Spleen (tissue), 11 donors: ENCODE measurements around the gene RPRD1B. TPM values are rescaled to one million over a fixed set of nuclear protein-coding genes. Genes with fewer than 3 reads are reported as not detected.

Experiments
- DNase-seq: peaks from one replicate; pipeline ENCODE4 v3.0.0-alpha.2; 2020
- H3K27ac ChIP-seq, 8 donors: fragments of 200-600 bp; sonication (generic) in 7 of 8; 1 replicate in 4 of 8; 2 replicates in 4 of 8; pipeline versions ENCODE4 v1.5.0 to v1.8.0; 2016 to 2021; ENCODE audit warnings: inconsistent platforms in 4 of 8, mild to moderate bottlenecking in 4 of 8, moderate library complexity in 1 of 8
- H3K27me3 ChIP-seq, 7 donors: fragments of 200-600 bp; sonication (generic) in 6 of 7; replicated peaks in 1 of 7; 1 replicate in 4 of 7; 2 replicates in 3 of 7; pipeline versions ENCODE4 v1.5.0 to v1.8.0; 2016 to 2021; ENCODE audit warnings: inconsistent platforms in 3 of 7, mild to moderate bottlenecking in 1 of 7
- H3K36me3 ChIP-seq, 6 donors: fragments of 200-600 bp; sonication (generic) in 5 of 6; 1 replicate in 4 of 6; 2 replicates in 2 of 6; pipeline versions ENCODE4 v1.5.0 to v1.8.0; 2016 to 2021; ENCODE audit warnings: inconsistent platforms in 2 of 6
- H3K4me1 ChIP-seq, 6 donors: fragments of 200-600 bp; sonication (generic) in 5 of 6; 1 replicate in 3 of 6; 2 replicates in 3 of 6; pipeline versions ENCODE4 v1.5.0 to v1.8.0; 2016 to 2021; ENCODE audit warnings: inconsistent platforms in 3 of 6
- H3K4me3 ChIP-seq, 8 donors: fragments of 200-600 bp; sonication (generic) in 7 of 8; 1 replicate in 4 of 8; 2 replicates in 4 of 8; pipeline versions ENCODE4 v1.5.0 to v1.8.0; 2016 to 2021; ENCODE audit warnings: inconsistent platforms in 4 of 8, mild to moderate bottlenecking in 4 of 8, moderate library complexity in 2 of 8
- H3K9me3 ChIP-seq, 8 donors: fragments of 200-600 bp; sonication (generic) in 7 of 8; 1 replicate in 4 of 8; 2 replicates in 4 of 8; pipeline versions ENCODE4 v1.5.0 to v1.8.0; 2016 to 2021; ENCODE audit warnings: inconsistent platforms in 4 of 8
- POLR2A ChIP-seq, 3 donors: fragments of 450-650 bp; IDR thresholded peaks; one replicate each; pipeline ENCODE4 v1.5.1; 2017; ENCODE audit warnings: antibody characterized with exemption in 3 of 3, mild to moderate bottlenecking in 1 of 3
- POLR2AphosphoS5 ChIP-seq, 3 donors: sonication (generic); formaldehyde crosslinking; IDR thresholded peaks; one replicate each; pipeline ENCODE4 v1.5.1; 2017; ENCODE audit warnings: antibody characterized with exemption in 3 of 3
- WGBS, 5 donors: extraction: QIAGEN DNeasy Blood & Tissue Kit in 3 of 5; methylation state at CpG; one replicate each; pipeline versions ENCODE4 v1.1.5 to v1.1.7; 2013 to 2018; 5-methylcytosine and 5-hydroxymethylcytosine counted together
- intact Hi-C: fragments of 100-400 bp; cut with DNase I; formaldehyde crosslinking; loops from one replicate; pipeline ENCODE4 v1.15.0; 2023; ENCODE audit warnings: low total_unique reads
- polyA plus RNA-seq, 3 donors: library from polyadenylated mRNA; stranded (reverse); fragments of 200-250 nt; gene quantifications; one replicate each; pipeline ENCODE4 v1.2.1, GENCODE V29; 2013
- total RNA-seq, 7 donors: library from RNA; depleted of rRNA in 3 of 7; stranded (reverse); fragments of >200 nt in 3 of 7; fragmentation: NEBNext Ultra II Directional in 4 of 7; extraction: Animal tissue kit (Norgen Biotek cat#: 25700) in 4 of 7; gene quantifications; one replicate each; pipeline versions ENCODE4 v1.1.0 to v1.2.1, GENCODE V29; 2016 to 2021
- TF ChIP-seq, protein P1 (sequence below), 11 experiments: fragments of 200-600 bp in 7 of 11; fragments of 450-650 bp in 4 of 11; sonication (generic) in 4 of 11; IDR thresholded peaks in 8 of 11; conservative IDR thresholded peaks in 3 of 11; 1 replicate in 7 of 11; 2 replicates in 4 of 11; pipeline versions ENCODE4 v1.4.0 to v1.8.0; 2016 to 2021; ENCODE audit warnings: antibody characterized with exemption in 11 of 11, inconsistent platforms in 4 of 11, mild to moderate bottlenecking in 1 of 11
- donor health status: healthy with polysubstance abuse.
- donor health status: DM: no; HTN: no; CAD: no; lungs with moderate emphysema.
- donor health status: DM: no; HTN: no; CAD: no.
- donor health status: Bipolar disorder and iron deficiency.
- donor health status: healthy.
- donor health status: DM: no; HTN: no; CAD: no.
- donor health status: DM: yes; HTN: yes; CAD: no.

RPRD1B gene
- total and polyA plus RNA-seq, 10 donors = 7.1 to 42.0 (median 31.2) TPM

DNA sequence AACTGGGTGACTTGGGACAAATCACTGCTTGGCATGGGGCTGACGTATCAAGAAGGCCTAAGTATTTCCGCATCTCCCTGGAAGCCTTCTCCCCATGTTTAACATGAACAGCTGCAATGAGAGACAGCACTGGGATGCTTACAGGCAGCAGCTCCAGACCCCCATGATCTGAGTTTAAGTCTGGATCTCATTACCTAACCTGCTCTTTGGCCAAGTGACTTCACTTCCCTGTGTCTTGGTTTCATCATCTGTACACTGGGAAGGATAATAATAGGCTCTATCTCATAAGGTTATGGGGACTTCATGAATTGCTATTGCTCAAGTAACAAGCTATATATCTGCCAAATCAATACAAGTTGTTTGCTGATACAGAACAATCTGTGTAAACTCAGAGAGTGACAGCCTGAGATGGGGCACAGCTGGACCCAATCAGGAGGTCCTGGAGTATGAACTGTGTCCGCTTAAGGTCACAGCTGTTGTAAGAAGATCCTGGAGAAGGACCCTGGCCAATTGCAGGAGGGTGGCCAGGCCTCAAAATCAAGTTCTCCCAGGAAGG is 75.5 kb downstream of the RPRD1B start:
- H3K4me3 ChIP-seq = no peak overlapping the region
- no peaks in the 10 kb centered on the region for H3K36me3 ChIP-seq
- no peaks in the 10 kb centered on the region for H3K27me3 ChIP-seq
- no peaks in the 10 kb centered on the region for H3K9me3 ChIP-seq
- peak overlapping the region in 7 of 8 donors; percentile 9 to 69 (median 65) for H3K27ac ChIP-seq
- 76 to 100% (median 89%) methylated on average over 3 of the region's 3 CpGs for WGBS, 5 donors
- H3K4me1 ChIP-seq = peaks cover 0 to 33% (median 9%) of the 10 kb centered on the region in 6 donors
- no peak for DNase-seq
- TF ChIP-seq POLR2A (IDR thresholded peaks at IDR 0.05) (no peak), POLR2AphosphoS5 (IDR thresholded peaks at IDR 0.05) (peak in 2 of 3 donors; percentile 35 to 77)
- TF ChIP-seq, protein P1, sequence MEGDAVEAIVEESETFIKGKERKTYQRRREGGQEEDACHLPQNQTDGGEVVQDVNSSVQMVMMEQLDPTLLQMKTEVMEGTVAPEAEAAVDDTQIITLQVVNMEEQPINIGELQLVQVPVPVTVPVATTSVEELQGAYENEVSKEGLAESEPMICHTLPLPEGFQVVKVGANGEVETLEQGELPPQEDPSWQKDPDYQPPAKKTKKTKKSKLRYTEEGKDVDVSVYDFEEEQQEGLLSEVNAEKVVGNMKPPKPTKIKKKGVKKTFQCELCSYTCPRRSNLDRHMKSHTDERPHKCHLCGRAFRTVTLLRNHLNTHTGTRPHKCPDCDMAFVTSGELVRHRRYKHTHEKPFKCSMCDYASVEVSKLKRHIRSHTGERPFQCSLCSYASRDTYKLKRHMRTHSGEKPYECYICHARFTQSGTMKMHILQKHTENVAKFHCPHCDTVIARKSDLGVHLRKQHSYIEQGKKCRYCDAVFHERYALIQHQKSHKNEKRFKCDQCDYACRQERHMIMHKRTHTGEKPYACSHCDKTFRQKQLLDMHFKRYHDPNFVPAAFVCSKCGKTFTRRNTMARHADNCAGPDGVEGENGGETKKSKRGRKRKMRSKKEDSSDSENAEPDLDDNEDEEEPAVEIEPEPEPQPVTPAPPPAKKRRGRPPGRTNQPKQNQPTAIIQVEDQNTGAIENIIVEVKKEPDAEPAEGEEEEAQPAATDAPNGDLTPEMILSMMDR (IDR thresholded peaks at IDR 0.05 in 8 of 11, conservative IDR thresholded peaks at IDR 0.05 in 3 of 11) = no peak
- intact Hi-C loops = no loop called here

DNA sequence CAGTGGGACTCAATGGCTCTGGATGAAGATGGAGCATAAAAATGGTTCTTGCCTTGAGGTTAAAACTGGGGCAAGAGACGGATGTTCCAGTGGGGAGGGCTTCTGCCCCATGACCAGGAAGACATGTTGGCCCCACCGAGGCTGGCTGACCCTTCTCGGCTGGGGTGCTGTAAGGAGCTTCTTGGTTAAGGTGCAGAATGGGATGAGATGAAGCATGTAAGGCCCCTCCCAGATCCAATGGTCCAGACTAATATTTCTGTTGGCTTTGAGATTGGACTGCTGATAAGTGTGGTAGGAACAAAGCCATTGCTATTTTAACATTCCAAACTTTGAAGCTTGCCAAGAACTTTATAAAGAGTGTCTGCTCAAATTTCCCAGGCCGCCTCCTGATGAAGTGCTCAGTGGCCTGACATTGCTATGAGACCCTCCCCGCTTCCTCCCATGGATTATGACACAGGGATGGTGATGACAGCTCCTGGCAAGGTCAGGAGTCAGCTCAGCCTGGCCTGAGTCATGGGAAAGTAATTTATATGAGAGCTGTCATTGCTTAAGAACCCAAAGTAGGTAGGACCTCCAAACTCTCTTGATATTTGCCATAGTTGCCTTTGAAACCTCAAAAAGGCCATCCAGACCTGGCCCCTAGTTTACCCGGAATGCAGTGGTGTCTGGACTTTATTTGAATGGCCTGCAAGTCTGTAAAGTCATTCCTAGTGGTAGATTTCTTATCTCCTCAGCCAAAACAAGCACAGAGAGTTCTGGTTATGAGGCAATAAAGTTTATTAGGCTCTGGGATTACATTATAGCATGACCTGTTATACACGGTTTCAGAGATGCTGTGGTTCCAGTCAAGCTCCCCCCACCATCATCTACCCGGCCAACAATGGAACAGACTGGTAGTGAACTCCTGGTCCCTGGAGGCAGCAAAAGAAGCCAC is 76.3 kb downstream of the RPRD1B start:
- no peak overlapping the region for H3K4me3 ChIP-seq
- H3K36me3 ChIP-seq = no peaks in the 10 kb centered on the region
- peak overlapping the region in 7 of 8 donors; percentile 5 to 71 (median 53) for H3K27ac ChIP-seq
- intact Hi-C loops = no loop called here
- H3K27me3 ChIP-seq = no peaks in the 10 kb centered on the region
- TF ChIP-seq POLR2AphosphoS5 (IDR thresholded peaks at IDR 0.05) (peak in 1 of 3 donors; percentile 48), POLR2A (IDR thresholded peaks at IDR 0.05) (no peak)
- TF ChIP-seq, protein P1 (IDR thresholded peaks at IDR 0.05 in 8 of 11, conservative IDR thresholded peaks at IDR 0.05 in 3 of 11) = no peak
- 68 to 82% (median 79%) methylated on average over 8 of the region's 8 CpGs for WGBS, 5 donors
- DNase-seq = no peak
- H3K4me1 ChIP-seq = peaks cover 0 to 36% (median 9%) of the 10 kb centered on the region in 6 donors
- no peaks in the 10 kb centered on the region for H3K9me3 ChIP-seq

DNA sequence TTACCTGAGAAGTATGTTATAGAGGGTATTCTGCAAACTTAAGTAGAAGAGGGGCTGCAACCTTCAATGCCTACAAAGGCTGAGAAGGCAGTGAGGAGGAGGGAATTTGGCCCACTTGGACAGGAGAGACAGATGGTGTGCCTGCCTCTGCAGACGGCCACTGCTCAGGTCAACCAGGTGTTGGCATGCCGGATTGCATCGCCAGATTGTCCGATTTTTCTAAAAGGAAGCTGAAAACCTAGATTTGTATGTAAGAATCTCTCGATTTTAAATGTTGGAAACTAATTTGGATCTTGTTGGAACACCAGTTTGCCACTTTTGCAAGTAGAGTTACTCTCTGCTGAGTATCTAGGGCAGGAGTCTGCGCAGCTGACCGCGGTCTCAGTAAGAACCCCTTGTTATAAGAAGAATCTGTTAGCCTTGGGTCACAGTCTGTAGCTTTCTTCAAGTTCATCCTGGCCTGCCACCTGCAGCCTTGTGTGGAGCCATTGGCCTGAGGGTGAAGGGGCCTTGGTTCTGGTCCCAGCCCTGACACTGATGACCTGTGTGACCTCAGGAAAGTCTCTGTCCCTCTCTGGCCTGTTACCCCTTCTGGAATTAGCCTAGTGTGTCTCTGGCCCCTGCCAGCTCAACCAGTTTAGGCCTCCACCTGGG is 77.1 kb downstream of the RPRD1B start:
- WGBS, 5 donors = 89 to 94% (median 94%) methylated on average over 8 of the region's 8 CpGs
- Histone ChIP-seq H3K4me1 (peaks cover 0 to 36% (median 9%) of the 10 kb centered on the region in 6 donors), H3K27ac (peak overlapping the region in 7 of 8 donors; percentile 5 to 71 (median 53)), H3K27me3 (no peaks in the 10 kb centered on the region), H3K4me3 (no peak overlapping the region), H3K9me3 (no peaks in the 10 kb centered on the region), H3K36me3 (no peaks in the 10 kb centered on the region)
- intact Hi-C loops = no loop called here
- DNase-seq = no peak
- no peak for TF ChIP-seq POLR2A (IDR thresholded peaks at IDR 0.05)
- no peak for TF ChIP-seq POLR2AphosphoS5 (IDR thresholded peaks at IDR 0.05)
- TF ChIP-seq, protein P1 (IDR thresholded peaks at IDR 0.05 in 8 of 11, conservative IDR thresholded peaks at IDR 0.05 in 3 of 11) = no peak
